K562 (cell line): Measurements from ENCODE around the gene ECE2.
A peak's percentile ranks its signal among the peaks of the same experiment; 100 is the strongest.

Experiments
- KAT7 ChIP-seq: sonication (generic); formaldehyde crosslinking; IDR thresholded peaks from 2 replicates; pipeline ENCODE4 v1.8.0; 2022; ENCODE audit warnings: missing genetic modification reagents, mild to moderate bottlenecking, borderline replicate concordance
- KDM1A ChIP-seq, 2 experiments: fragments of 450-650 bp; IDR thresholded peaks; 2 replicates each; pipeline ENCODE4 v1.6.1; 2016; ENCODE audit warnings: mild to moderate bottlenecking in 2 of 2
- MAZ ChIP-seq, 2 experiments: fragments of 450-650 bp in 1 of 2; sonication (generic) in 1 of 2; formaldehyde crosslinking; IDR thresholded peaks in 1 of 2; conservative IDR thresholded peaks in 1 of 2; 2 replicates each; pipeline versions ENCODE4 v1.4.0 to v1.5.0; 2020; ENCODE audit warnings: mild to moderate bottlenecking in 1 of 2, missing genetic modification reagents in 1 of 2
- MXI1 ChIP-seq: IDR thresholded peaks from 2 replicates; pipeline ENCODE4 v1.6.1; 2011; ENCODE audit warnings: low read depth, mild to moderate bottlenecking, improper control_type of control experiment, low read length
- POLR2A ChIP-seq: fragments of 450-650 bp; conservative IDR thresholded peaks from 2 replicates; pipeline ENCODE4 v1.6.1; 2016
- ZHX1 ChIP-seq: fragments of 150-350 bp; conservative IDR thresholded peaks from 2 replicates; pipeline ENCODE4 v1.6.1; 2014; ENCODE audit warnings: low read length
- ZNF609 ChIP-seq: sonication (generic); formaldehyde crosslinking; IDR thresholded peaks from 2 replicates; pipeline ENCODE4 v1.8.1; 2023; ENCODE audit warnings: missing genetic modification reagents, mild to moderate bottlenecking, borderline replicate concordance

- TF ChIP-seq MAZ (CRISPR knock-in tag; conservative IDR thresholded peaks at IDR 0.05 in 1 of 2, IDR thresholded peaks at IDR 0.05 in 1 of 2) (no peak), KDM1A (IDR thresholded peaks at IDR 0.05) (0 out of 4 replicates have a peak, but pooled peaks of 1 of the 2 experiments have one; percentile 19), ZHX1 (no peak), KAT7 (no peak), POLR2A (no peak), ZNF609 (CRISPR knock-in tag) (no peak), MXI1 (no peak)
These were observed 61.0 kb downstream of the ECE2 start for GRCh38 chr3:184336547-184337398.
